RWPE1 (cell line): ENCODE measurements around the gene SETD1B.
A peak's percentile ranks its signal among the peaks of the same experiment; 100 is the strongest.

Experiments used
- CTCF ChIA-PET: fragments of 350-600 bp; sonication (Branson Sonifier 250); formaldehyde crosslinking; extraction: SDS; loops from one replicate; lab custom pipeline; 2021; lab: Yijun Ruan, JAX
- POLR2A ChIA-PET: fragments of 400-600 bp; formaldehyde crosslinking; extraction: SDS; loops from one replicate; lab custom pipeline; 2020; ENCODE audit warnings: antibody characterized with exemption; ENCODE audit not compliant: low non-redundant PET; lab: Yijun Ruan, JAX
- DNase-seq: peaks from one replicate; pipeline ENCODE4 v3.0.0; 2012; ENCODE audit warnings: low spot score
- H3K27ac ChIP-seq: fragments of 450-650 bp; 2 replicates; pipeline ENCODE4 v1.5.1; 2017
- TF ChIP-seq, protein P1 (sequence below): fragments of 450-650 bp; conservative IDR thresholded peaks from 2 replicates; pipeline ENCODE4 v1.5.1; 2017; ENCODE audit warnings: low read depth, mild to moderate bottlenecking

The SETD1B gene

DNA sequence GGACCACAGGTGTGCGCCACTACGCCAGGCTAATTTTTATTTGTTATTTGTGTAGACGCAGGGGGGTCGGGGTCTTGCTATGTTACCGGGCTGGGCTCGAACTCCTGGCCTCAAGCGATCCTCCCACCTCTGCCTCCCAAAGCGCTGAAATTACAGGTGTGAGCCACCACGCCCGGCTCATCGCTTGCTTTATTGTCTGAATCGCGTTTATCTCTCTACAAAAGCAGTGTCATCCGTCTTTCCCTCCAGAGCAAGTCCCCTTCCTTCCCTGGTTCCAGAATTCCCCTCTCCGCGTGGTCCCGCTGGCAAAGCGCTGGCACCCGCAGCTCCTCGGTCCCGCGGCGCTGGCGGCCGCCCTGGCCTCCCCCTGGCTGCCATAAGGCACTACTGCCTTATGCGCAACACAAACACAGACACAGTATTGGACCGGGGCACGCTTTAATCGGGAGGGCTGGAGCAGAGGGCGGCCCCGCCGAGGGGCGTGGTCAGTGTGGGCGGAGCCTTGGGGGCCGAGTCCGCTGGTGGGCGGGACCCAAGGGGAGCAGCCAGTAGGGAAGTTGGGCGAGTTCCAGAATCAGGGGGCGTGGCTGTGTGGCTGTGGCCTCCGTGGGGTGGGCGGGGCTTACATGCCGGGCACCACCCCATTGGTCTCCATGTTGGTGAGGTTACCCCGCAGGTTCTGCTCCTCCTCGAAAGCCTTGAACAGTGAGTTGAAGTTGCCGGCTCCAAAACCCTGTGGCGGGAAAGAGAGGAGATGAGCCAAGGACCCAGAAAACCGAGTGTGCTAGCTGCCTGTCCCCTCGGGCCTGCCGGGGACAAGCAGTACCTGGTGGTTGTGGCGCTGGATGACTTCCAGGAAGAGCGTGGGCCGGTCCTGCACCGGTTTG lies 35.5 kb downstream of the SETD1B start:
- ChIA-PET CTCF (interaction anchor here (0.7 to 0.9 kb wide), 5 partner anchors 28 to 1117 kb away, joined by 3 to 7 read pairs (median 4); no protein-coding TSS in a partner anchor), POLR2A (interaction anchor here (0.6 kb wide), 1 partner anchor 144 kb away, joined by 8 read pairs; no protein-coding TSS in a partner anchor)
- DNase-seq: peak; percentile 99
- H3K27ac ChIP-seq: peak overlapping the region; percentile 77
- TF ChIP-seq, protein P1, sequence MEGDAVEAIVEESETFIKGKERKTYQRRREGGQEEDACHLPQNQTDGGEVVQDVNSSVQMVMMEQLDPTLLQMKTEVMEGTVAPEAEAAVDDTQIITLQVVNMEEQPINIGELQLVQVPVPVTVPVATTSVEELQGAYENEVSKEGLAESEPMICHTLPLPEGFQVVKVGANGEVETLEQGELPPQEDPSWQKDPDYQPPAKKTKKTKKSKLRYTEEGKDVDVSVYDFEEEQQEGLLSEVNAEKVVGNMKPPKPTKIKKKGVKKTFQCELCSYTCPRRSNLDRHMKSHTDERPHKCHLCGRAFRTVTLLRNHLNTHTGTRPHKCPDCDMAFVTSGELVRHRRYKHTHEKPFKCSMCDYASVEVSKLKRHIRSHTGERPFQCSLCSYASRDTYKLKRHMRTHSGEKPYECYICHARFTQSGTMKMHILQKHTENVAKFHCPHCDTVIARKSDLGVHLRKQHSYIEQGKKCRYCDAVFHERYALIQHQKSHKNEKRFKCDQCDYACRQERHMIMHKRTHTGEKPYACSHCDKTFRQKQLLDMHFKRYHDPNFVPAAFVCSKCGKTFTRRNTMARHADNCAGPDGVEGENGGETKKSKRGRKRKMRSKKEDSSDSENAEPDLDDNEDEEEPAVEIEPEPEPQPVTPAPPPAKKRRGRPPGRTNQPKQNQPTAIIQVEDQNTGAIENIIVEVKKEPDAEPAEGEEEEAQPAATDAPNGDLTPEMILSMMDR: peak; percentile 26; the same call in 1 of the 2 replicates

DNA sequence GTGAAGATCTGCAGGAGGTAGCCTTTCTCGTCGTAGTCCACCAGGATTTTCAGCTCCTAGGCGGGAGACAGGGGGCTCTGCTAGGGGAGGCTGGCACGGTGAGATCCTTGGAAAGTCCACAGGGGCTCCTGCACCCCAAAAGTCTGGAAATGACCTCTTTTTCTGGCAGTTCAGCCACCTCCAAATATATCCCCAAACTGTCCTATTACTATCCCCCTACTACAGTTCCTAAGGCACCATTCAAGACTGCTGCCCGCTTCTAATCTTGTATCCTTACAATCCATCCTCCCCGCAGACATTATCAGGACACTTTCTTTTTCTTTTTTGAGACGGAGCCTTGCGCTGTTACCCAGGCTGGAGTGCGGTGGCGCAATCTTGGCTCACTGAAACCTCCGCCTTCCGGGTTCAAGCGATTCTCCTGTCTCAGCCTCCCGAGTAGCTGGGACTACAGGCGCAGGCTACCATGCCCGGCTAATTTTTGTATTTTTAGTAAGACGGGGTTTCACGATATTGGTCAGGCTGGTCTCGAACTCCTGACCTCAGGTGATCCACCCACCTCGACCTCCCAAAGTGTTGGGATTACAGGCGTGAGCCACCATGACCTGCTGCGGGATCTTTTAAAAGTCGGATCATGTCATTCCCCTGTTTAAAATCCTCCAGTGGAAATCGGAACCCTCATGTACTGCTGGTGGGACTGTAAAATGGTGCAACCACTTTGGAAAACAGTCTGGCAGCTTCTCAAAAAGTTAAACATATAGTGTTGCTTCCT lies 36.4 kb downstream of the SETD1B start:
- CTCF ChIA-PET: interaction anchor here (0.6 to 0.8 kb wide), 4 partner anchors 42 to 1116 kb away, joined by 3 to 4 read pairs (median 4); no protein-coding TSS in a partner anchor
- POLR2A ChIA-PET: interaction anchor here (0.6 to 0.7 kb wide), 2 partner anchors 47 to 143 kb away, joined by 6 to 8 read pairs; no protein-coding TSS in a partner anchor
- TF ChIP-seq, protein P1: no peak
- no peak for DNase-seq
- peak overlapping the region; percentile 77 for H3K27ac ChIP-seq

DNA sequence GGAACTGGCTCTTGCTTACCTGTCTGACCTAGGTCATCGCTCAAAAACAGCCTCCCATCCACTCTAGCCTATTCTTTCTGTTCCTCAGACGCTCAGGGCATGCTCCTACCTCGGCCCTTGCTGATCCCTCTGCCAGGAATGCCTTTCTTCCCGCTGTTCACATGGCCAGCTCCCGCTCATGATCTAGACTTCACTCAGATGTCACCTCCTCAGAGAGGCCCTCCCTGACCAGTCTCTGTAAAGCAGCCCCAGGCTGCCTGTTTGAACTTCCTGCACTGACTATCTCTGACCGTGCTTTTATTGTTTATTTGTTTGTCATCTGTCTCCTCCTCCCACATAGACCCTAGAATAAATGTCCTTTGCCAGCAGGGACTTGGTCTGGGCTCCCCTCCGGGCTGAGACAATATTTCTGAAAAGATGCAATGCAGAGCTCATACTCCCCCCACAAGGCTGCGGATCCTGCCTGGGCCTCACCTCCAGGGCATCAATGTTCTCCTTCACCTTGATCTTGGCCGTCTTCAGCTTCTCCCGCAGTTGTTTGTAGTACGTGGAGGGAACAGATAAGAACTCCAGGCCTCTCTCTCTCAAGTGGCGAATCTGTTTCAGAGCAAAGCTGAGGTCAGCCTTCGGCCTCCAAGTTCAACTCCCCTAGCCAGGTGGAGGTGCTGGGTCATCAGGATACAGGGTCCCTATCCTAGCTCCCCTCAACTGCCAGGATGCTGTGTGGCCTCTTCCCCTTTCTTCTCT lies 39.6 kb downstream of the SETD1B start:
- TF ChIP-seq, protein P1: no peak
- CTCF ChIA-PET: no interaction called here
- DNase-seq: no peak
- H3K27ac ChIP-seq: no peak overlapping the region
- POLR2A ChIA-PET: no interaction called here

DNA sequence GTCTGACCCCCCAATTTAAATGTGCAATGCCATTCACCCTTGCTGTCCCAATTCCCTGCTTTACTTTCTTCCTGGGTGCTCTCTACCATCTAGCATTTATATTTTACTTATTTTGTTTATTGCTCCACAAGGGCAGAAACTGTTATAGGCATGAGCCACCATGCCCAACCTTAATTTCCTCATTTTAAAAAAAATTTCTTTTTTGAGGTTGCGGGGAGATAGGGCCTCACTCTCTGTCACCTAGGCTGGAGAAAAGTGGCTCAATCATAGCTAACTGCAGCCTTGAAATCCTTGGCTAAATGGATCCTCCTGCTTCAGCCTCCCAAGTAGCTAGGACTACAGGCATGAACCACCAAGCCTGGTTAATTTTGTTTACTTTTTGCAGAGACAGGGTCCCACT lies 41.9 kb downstream of the SETD1B start:
- H3K27ac ChIP-seq: no peak overlapping the region
- TF ChIP-seq, protein P1: no peak
- POLR2A ChIA-PET: no interaction called here
- DNase-seq: no peak
- CTCF ChIA-PET: no interaction called here

DNA sequence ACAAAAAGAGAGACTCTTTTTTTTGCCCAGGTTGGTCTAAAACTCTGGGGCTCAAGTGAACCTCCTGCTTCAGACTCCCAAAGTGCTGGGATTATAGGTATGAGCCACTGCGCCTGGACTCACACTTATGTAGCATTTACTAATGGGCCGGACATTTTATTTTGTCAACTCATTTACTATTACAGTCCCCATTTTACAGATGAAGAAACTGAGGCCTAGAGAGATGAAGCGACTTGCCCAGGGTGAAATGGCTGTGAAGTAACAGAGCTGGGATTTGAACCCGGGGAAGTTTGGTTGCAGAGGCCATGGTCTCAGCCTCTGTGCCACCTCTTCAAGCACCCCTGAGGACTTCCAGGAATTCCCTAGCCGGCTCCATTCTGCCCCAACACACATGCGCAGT lies 45.4 kb downstream of the SETD1B start:
- ChIA-PET CTCF (no interaction called here), POLR2A (no interaction called here)
- no peak overlapping the region for H3K27ac ChIP-seq
- DNase-seq: no peak
- TF ChIP-seq, protein P1: no peak
